Choroid plexus epithelial cell (primary cell): ENCODE measurements around the gene RNASE1.
"Not testable (repeated sequence)": the region's sequence is repeated elsewhere in the genome, so short reads cannot be mapped to it uniquely, and the experiment has no call there.

Experiments
- DNase-seq: peaks from one replicate; pipeline ENCODE4 v3.0.0-alpha.2; 2010; ENCODE audit warnings: low read depth
- H3K4me3 ChIP-seq: 2 replicates; pipeline ENCODE4 v1.5.1; 2011; ENCODE audit warnings: low read depth, mild to moderate bottlenecking, control low read depth, low read length, moderate library complexity
- TF ChIP-seq, protein P1 (sequence below): conservative IDR thresholded peaks from 2 replicates; pipeline ENCODE4 v1.5.1; 2011; ENCODE audit warnings: low read depth, mild to moderate bottlenecking, control low read depth, inconsistent platforms, low read length, moderate library complexity

RNASE1 gene

GRCh38 chr14:20772650-20773049 is 30.0 kb downstream of the RNASE1 start:
- H3K4me3 ChIP-seq: no peak overlapping the region
- no peak for DNase-seq
- TF ChIP-seq, protein P1, sequence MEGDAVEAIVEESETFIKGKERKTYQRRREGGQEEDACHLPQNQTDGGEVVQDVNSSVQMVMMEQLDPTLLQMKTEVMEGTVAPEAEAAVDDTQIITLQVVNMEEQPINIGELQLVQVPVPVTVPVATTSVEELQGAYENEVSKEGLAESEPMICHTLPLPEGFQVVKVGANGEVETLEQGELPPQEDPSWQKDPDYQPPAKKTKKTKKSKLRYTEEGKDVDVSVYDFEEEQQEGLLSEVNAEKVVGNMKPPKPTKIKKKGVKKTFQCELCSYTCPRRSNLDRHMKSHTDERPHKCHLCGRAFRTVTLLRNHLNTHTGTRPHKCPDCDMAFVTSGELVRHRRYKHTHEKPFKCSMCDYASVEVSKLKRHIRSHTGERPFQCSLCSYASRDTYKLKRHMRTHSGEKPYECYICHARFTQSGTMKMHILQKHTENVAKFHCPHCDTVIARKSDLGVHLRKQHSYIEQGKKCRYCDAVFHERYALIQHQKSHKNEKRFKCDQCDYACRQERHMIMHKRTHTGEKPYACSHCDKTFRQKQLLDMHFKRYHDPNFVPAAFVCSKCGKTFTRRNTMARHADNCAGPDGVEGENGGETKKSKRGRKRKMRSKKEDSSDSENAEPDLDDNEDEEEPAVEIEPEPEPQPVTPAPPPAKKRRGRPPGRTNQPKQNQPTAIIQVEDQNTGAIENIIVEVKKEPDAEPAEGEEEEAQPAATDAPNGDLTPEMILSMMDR: no peak

DNA sequence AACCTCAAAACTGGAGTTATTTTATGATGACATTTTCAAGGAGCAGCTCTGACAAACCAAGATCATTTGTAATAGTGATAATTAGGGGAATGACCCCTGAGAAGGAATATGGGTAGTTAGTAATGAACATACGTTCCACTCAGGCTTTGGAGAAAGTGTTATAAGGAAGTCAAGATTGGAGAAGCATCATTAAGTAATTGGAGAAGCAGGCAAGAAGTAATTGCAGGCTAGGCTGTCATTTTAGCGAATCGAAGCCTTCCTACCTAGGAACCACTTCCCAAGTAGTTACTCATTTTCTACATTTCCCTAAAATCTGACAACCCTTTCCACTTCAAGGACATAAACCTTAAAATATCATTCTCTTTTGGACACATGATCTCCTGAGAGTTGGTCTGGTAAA is 33.2 kb downstream of the RNASE1 start:
- no peak for DNase-seq
- H3K4me3 ChIP-seq: no peak overlapping the region
- TF ChIP-seq, protein P1: no peak

DNA sequence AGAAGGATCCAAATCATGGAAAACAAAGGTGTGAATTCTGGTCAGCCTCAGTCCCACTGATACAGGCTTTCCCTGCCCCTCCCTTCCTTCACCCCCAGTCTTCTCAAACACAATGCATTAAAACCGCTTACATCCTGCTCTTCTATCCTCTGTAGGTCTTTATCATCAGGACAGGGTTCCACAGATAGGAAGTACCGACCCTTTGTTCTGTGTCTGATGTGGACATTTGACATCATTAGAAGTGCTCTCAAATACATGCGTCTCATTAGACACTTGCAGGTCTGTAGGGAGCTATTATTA is 34.1 kb downstream of the RNASE1 start:
- TF ChIP-seq, protein P1: no peak
- H3K4me3 ChIP-seq: no peak overlapping the region
- DNase-seq: no peak

- no peak for DNase-seq
- TF ChIP-seq, protein P1: no peak
These were observed 41.7 kb downstream of the RNASE1 start for GRCh38 chr14:20760950-20761349.

GRCh38 chr14:20759465-20759864 is 43.2 kb downstream of the RNASE1 start:
- not testable (repeated sequence) for DNase-seq, H3K4me3 ChIP-seq

More at GRCh38 chr14:20760950-20761349, 41.7 kb downstream of the RNASE1 start:
- H3K4me3 ChIP-seq: no peak overlapping the region

DNA sequence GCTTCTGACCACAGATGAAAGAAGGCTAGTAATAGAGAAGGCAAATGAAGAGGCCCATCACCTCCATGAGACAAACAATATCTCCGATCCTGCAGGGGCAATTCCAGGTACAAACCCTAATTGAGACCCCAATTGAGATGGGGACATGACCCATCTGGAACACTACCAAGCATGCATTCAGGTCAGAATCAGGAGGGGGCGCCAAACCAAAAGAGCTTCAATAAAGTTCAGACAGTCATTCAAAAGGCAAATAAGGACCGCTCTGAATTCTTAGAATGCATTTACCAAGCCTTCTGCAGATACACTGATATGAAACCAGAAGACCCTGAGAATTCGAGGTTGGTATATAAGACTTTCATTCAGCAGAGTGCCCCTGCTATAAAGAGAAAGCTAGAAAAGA is 44.7 kb downstream of the RNASE1 start:
- TF ChIP-seq, protein P1: no peak
- no peak overlapping the region for H3K4me3 ChIP-seq
- no peak for DNase-seq

DNA sequence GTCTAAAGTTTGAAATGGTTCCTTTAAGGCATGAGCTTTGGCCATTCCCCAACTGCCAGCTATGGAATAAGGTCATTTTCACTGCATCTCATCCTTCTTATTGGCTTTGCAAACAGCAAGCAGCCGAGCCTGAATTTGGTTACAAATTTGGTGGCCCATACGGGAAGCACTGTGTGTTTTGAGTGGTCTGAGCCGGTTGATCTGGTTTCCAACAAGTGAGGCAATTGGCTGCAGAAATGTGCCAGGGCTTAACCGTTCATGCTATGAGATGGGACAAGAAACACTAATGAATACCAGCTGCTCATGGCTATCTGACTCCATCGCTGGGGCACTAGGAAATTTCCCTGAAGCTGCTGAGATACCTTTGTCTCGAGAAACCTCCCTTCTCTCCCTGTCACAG is 47.6 kb downstream of the RNASE1 start:
- H3K4me3 ChIP-seq: no peak overlapping the region
- DNase-seq: no peak
- TF ChIP-seq, protein P1: no peak

- H3K4me3 ChIP-seq: no peak overlapping the region
- no peak for DNase-seq
- TF ChIP-seq, protein P1: no peak
These were observed 48.3 kb downstream of the RNASE1 start for GRCh38 chr14:20754308-20754707.
